Measurements from ENCODE around the gene ACSM4.

Gene ACSM4

GRCh38 chr12:7302266-7302986 is 1.4 kb upstream of the ACSM4 start:
- no peak for TF ChIP-seq CTCF (IDR thresholded peaks at IDR 0.05; ENCODE audit: control insufficient read depth, extremely low read depth, insufficient read depth)
- H3K4me3 ChIP-seq (ENCODE audit: low read depth, low read length), result no peak overlapping the region
- DNase-seq (ENCODE audit: low read depth), result no peak

- no peak overlapping the region for H3K4me3 ChIP-seq (ENCODE audit: low read depth, low read length)
Measured at GRCh38 chr12:7303230-7303629, 642 bp upstream of the ACSM4 start.

GRCh38 chr12:7304456-7304855 is 584 bp downstream of the ACSM4 start:
- no peak for TF ChIP-seq CTCF (IDR thresholded peaks at IDR 0.05; ENCODE audit: control insufficient read depth, extremely low read depth, insufficient read depth)
- DNase-seq (ENCODE audit: low read depth), result no peak
- no peak overlapping the region for H3K4me3 ChIP-seq (ENCODE audit: low read depth, low read length)

More at GRCh38 chr12:7303230-7303629, 642 bp upstream of the ACSM4 start:
- no peak for DNase-seq (ENCODE audit: low read depth)
- TF ChIP-seq CTCF (IDR thresholded peaks at IDR 0.05; ENCODE audit: control insufficient read depth, extremely low read depth, insufficient read depth), result no peak

GRCh38 chr12:7310070-7310469 is 6.2 kb downstream of the ACSM4 start:
- no peak for DNase-seq (ENCODE audit: low read depth)
- no peak for TF ChIP-seq CTCF (IDR thresholded peaks at IDR 0.05; ENCODE audit: control insufficient read depth, extremely low read depth, insufficient read depth)
- H3K4me3 ChIP-seq (ENCODE audit: low read depth, low read length), result no peak overlapping the region

- DNase-seq (ENCODE audit: low read depth), result no peak
- peak; percentile 33 for TF ChIP-seq CTCF (IDR thresholded peaks at IDR 0.05; ENCODE audit: control insufficient read depth, extremely low read depth, insufficient read depth)
Measured at GRCh38 chr12:7319930-7320329, 16.1 kb downstream of the ACSM4 start.

GRCh38 chr12:7321624-7322023 is 17.8 kb downstream of the ACSM4 start:
- no peak for DNase-seq (ENCODE audit: low read depth)
- TF ChIP-seq CTCF (IDR thresholded peaks at IDR 0.05; ENCODE audit: control insufficient read depth, extremely low read depth, insufficient read depth), result no peak
- H3K4me3 ChIP-seq (ENCODE audit: low read depth, low read length), result no peak overlapping the region

More at GRCh38 chr12:7319930-7320329, 16.1 kb downstream of the ACSM4 start:
- no peak overlapping the region for H3K4me3 ChIP-seq (ENCODE audit: low read depth, low read length)

GRCh38 chr12:7322599-7322998 is 18.7 kb downstream of the ACSM4 start:
- H3K4me3 ChIP-seq (ENCODE audit: low read depth, low read length), result no peak overlapping the region
- no peak for TF ChIP-seq CTCF (IDR thresholded peaks at IDR 0.05; ENCODE audit: control insufficient read depth, extremely low read depth, insufficient read depth)
- DNase-seq (ENCODE audit: low read depth), result no peak

Measured in LNCaP clone FGC (cell line).